NCI-H187 (cell line): ENCODE measurements around the gene ACCSL.

Experiments used
- DNase-seq, 2 experiments: peaks; one replicate each; lab custom pipeline; 2025; lab: John Stamatoyannopoulos, UW

Gene ACCSL

GRCh38 chr11:44047931-44048431 lies at the start of gene ACCSL:
ACCSL (plus strand) TSS chr11:44047981; CDS start chr11:44048037, 56 bp downstream.
- no peak for DNase-seq

DNA sequence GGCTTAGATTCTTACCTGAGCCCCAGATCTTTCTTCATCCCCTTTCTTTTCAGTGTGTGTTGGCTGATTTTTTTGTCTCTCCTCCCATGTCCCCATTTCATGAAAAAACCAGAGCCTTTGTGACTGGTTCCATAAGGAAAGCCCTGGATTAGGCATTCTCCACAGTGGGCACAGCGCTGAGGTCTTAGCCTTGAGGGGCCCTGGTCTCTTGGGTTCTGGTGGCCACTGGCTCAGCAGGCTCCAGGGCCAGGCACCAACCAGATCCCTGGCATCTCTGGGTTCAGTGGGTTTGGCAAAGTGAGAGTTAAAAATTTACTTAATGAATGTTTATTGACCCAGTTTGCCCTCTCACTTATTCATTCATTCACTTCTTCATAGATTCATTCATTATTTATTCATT lies 49.5 kb upstream of the ACCSL start:
- no peak for DNase-seq

GRCh38 chr11:44000731-44001130 lies 47.0 kb upstream of the ACCSL start:
- DNase-seq: no peak

DNA sequence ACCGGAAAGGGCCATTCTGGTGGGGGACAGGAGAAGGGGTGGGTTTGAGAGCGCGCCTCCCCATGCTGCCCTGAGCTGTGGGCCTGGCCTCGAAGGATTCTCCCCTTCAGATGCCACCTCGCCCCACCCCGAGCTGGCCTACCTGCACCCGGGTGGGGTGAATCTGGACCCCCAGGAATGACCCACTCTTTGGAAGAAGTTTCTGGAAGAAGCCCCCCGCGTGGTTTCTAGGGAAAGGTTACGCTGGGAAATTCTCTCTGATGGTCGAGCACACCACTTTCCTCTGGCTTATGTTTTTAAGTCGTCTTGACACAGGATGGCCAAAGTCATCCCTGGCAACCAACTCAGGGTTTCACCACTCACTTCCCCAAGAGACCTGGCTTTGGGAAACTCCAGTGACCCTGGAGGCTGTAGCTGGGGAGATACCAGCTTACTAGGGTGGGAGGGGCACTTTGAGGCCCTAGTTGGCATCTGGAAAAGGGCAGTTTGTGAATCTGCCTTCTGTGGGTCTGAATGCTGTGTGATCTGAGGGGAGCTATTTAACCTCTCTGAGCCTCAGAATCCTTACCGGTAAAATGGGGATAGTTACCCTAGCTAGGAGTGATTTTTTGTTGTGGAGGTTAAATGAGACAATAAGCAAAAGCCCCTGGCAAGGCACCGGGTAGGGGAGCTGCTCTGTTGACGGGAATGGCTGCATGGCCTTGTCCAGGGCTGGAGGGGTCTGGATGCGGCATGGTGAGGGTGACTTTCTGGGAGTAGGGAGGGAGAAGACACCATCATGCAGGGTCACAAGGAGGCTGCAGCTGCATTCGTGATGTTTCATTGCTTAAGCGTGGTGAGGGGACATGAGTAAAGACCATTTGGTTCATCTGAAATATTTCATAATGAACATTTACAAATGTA lies 45.3 kb upstream of the ACCSL start:
- no peak for DNase-seq

- DNase-seq: no peak
Measured at GRCh38 chr11:44003736-44004451, 43.9 kb upstream of the ACCSL start.

- no peak for DNase-seq
Measured at GRCh38 chr11:44004452-44005062, 43.2 kb upstream of the ACCSL start.

DNA sequence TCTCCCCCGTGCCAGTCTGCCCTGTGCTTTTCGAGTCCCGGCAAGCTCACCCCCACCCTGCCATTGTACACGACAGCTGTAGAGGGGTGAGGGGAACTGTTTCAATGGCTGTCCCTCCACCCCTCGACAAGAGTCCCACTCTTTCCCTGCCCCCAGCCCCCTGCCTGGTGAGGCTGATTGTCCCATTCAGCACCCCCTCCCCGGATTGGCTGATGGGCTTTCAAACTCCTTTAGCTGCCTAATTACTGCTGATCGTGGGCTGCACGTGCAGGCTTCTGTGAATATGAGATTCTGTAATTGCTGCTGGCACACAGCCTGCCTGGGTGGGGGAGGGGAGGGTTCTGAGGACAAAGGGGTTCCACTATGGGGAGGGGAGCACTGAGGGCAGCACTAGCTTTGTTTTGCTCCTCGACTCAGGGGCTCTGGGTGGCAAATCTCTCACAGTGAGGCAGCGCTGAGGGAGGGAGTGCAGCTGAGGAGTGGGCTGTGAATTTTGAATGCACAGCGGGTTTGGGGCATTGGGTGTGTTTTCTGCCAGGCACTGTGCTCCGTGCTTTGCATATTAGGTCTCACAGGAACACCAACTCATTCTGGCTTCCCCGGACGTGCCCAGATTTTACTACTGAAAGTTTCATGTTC lies 42.6 kb upstream of the ACCSL start:
- DNase-seq: no peak

DNA sequence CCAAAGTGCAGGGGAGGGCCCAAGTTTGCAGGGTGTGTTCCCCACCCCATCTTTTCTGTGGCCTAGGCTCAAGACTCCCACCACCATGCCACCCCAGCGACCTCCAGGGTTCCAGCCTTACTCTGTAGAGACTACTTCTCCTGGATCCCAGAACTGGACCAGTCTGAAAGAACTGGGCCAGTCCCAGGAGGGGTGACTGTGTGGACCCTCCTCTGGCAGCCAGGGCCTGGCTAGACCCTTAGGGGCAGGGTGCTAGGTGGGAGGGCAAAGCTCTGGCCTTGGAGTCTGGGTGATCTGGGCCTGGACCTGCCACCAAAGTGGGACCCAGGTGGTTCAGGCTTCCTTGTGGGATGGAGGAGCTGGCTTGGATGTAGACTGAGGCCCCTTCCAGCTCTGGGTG lies 41.8 kb upstream of the ACCSL start:
- no peak for DNase-seq

DNA sequence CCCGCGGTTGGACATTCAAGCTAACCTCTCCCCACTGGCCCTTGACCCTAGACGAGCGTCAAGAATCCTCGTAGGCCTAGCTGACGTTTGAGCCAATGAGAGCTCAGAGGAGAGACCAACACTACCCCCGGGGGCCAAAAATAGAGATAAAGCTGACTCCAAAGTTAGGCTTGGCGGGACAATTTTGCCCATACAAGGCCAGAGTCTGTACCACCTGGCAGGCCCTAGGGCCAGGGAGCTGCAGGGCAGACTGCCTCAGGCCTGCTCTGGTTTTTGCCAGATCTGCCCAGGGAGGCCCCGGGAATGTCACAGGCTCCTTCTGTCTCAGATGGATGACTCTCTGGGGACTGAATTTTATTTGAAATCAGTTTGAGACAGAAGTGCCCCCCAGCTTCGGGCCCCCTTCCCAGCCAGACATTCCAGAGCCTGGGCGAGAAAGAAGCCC lies 40.8 kb upstream of the ACCSL start:
- no peak for DNase-seq

DNA sequence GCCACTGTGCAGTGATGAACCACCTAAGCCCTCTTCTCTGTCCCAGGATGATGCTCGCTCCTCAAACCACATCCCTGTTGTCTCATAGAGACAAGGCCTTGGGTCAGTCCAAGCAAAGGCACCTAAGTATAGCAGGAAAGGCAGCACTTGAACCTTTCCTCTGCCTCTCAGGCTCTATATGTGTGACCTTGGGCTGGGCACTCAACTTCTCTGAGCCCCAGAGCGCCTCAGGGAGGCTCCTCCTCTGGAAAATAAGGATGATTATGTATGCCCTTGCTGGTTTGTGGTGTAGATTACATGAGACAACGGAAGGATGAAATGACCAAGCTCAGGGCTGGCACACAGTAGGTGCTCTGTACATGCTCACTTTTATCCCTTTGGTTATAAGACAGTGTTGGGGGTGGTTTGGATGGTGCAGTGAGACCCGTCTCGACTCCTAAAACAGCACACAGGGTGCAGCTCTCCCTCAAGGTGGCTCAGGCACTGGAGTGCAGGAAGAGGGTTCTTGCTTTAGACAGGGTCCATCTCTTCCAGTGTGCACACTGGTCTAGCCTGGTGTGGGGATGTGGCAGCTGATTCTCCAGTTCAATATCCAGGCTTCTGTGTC lies 40.2 kb upstream of the ACCSL start:
- no peak for DNase-seq

GRCh38 chr11:44008088-44008501 lies 39.7 kb upstream of the ACCSL start:
- DNase-seq: no peak

DNA sequence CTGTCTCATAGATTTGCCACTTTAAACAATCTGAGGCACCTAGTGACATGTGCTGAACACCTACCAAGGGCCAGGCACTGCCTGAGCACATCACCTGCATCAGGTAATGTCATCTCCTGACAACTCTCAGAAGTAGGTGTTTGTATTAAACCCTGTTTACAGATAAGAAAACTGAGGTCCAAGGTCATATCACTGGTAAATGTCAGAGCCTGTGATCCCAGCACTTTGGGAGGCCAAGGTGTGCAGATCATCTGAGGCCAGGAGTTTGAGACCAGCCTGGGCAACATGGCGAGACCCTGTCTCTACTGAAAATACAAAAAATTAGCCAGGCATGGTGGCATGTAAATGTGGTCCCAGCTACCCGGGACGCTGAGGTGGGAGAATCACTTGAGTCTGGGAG lies 39.1 kb upstream of the ACCSL start:
- DNase-seq: no peak

DNA sequence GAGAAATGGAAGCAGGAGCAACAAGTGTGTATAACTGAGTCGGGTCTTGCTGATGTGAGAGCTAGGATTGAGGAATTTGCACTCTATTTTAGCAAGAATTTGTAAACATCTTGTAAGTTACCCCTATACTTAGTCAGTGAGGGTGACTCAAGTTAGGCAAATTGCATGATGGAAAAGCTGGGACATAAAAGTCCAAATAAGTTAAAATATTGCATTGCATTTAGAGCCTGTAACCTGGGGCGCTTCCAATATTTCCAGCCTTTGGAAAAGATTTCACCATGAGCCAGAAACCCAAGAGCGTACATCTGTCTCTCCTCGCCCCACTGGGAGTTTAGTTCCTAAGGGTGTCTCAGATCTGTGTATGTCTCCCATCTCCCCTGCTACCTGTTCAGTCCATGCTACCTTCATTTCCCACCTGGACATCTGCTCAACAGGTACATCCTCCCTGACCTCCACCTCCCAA lies 37.0 kb upstream of the ACCSL start:
- DNase-seq: no peak

- DNase-seq: no peak
Measured at GRCh38 chr11:44011797-44012196, 36.0 kb upstream of the ACCSL start.

GRCh38 chr11:44014968-44015623 lies 32.7 kb upstream of the ACCSL start:
- no peak for DNase-seq

DNA sequence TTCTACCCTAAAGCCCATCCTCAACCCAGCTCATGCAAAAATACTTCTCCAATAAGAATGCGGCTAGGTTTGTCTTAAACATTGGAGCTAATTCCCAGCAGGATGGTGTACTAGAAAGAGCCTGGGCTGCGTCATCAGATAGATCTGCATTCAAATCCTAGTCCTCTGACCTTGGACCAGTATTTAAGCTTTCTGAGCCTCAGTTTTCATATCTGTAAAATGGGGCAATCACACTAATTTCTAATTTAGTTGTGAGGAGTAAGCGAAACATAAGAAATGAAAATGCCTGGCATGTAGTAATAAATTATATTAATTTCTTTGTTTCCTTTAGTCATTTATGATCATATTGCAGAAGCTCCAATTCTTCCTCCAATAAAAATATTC lies 32.2 kb upstream of the ACCSL start:
- DNase-seq: no peak

- no peak for DNase-seq
Measured at GRCh38 chr11:44016131-44016530, 31.6 kb upstream of the ACCSL start.

GRCh38 chr11:44016546-44017442 lies 31.0 kb upstream of the ACCSL start:
- no peak for DNase-seq

DNA sequence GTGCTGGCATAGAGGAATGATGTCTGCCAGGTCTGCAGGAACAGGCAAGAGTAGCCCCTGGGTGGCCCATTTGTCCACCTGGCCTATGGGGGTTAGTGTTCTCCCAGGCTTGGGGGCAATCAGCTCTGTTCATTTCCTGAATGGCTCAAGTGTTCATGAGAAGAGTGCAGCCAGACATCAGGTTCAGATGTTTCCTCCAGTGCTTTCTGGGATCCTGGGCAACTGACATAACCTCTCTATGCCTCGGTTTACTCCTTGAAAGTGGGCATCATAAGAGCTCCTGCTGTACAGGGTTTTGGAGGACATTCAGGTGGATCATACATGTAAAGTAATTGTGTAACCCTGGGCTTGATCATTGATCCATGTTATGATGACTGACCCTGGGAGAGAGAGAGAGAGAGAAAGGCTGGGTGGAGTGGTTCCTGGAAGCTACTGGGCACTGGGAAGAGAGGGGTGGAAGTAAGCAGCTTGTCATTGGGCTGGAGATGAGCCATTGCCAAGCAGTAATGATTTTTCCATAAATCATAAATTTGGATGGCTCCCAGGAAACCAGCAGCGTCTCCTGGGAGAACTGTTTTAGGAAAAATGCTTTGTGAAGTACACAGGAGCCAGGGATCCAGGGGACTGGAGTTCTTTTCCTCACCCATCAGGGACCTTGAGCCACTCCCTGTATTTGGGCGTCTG lies 30.2 kb upstream of the ACCSL start:
- no peak for DNase-seq
